NCI-H524 treated with DMSO at 0.1 percent for 48 hours (cell line): ENCODE results near the gene VWC2L.
A peak's percentile ranks its signal among the peaks of the same experiment; 100 is the strongest.

Experiments
- DNase-seq: peaks from one replicate; lab custom pipeline; 2025; lab: John Stamatoyannopoulos, UW

The VWC2L gene

GRCh38 chr2:214469728-214470127, 58.9 kb downstream of the VWC2L start:
- no peak for DNase-seq

- no peak for DNase-seq
Observed at GRCh38 chr2:214471382-214471781, 60.5 kb downstream of the VWC2L start.

- no peak for DNase-seq
Observed at GRCh38 chr2:214471990-214472389, 61.1 kb downstream of the VWC2L start.

GRCh38 chr2:214477305-214477704, 66.5 kb downstream of the VWC2L start:
- no peak for DNase-seq

- peak; percentile 33 for DNase-seq
Observed at GRCh38 chr2:214481204-214481603, 70.3 kb downstream of the VWC2L start.

- no peak for DNase-seq
Observed at GRCh38 chr2:214482728-214483127, 71.9 kb downstream of the VWC2L start.

- DNase-seq: no peak
Observed at GRCh38 chr2:214484239-214484638, 73.4 kb downstream of the VWC2L start.

GRCh38 chr2:214484701-214485100, 73.8 kb downstream of the VWC2L start:
- DNase-seq: no peak

- no peak for DNase-seq
Observed at GRCh38 chr2:214489181-214489580, 78.3 kb downstream of the VWC2L start.

GRCh38 chr2:214489702-214490101, 78.8 kb downstream of the VWC2L start:
- no peak for DNase-seq

- DNase-seq: peak; percentile 58
Observed at GRCh38 chr2:214492152-214492551, 81.3 kb downstream of the VWC2L start.

GRCh38 chr2:214492608-214493007, 81.8 kb downstream of the VWC2L start:
- DNase-seq: no peak

GRCh38 chr2:214497489-214497888, 86.6 kb downstream of the VWC2L start:
- no peak for DNase-seq

- no peak for DNase-seq
Observed at GRCh38 chr2:214503568-214503967, 92.7 kb downstream of the VWC2L start.

GRCh38 chr2:214504599-214505376, 93.9 kb downstream of the VWC2L start:
- no peak for DNase-seq

- no peak for DNase-seq
Observed at GRCh38 chr2:214507032-214507431, 96.2 kb downstream of the VWC2L start.

- no peak for DNase-seq
Observed at GRCh38 chr2:214514704-214515103, 103.8 kb downstream of the VWC2L start.

- no peak for DNase-seq
Observed at GRCh38 chr2:214515111-214515510, 104.3 kb downstream of the VWC2L start.

GRCh38 chr2:214519258-214519818, 108.5 kb downstream of the VWC2L start:
- no peak for DNase-seq

GRCh38 chr2:214529021-214529420, 118.2 kb downstream of the VWC2L start:
- DNase-seq: no peak

GRCh38 chr2:214529514-214529913, 118.7 kb downstream of the VWC2L start:
- no peak for DNase-seq

GRCh38 chr2:214533541-214533940, 122.7 kb downstream of the VWC2L start:
- DNase-seq: no peak

- no peak for DNase-seq
Observed at GRCh38 chr2:214536625-214537024, 125.8 kb downstream of the VWC2L start.

- DNase-seq: no peak
Observed at GRCh38 chr2:214537929-214538328, 127.1 kb downstream of the VWC2L start.
